Activated B cell treated with CpG ODN at 0.5 μM for 24 hours (primary cell): ENCODE data around the gene PRPF4. TPM values are rescaled to one million over a fixed set of nuclear protein-coding genes. Genes with fewer than 3 reads are reported as not detected.

Experiments used
- ATAC-seq: fragments of 200-7000 bp; cut with Tn5 transposase; one replicate; pipeline ENCODE4 v1.10.0; 2021; ENCODE audit warnings: low read depth, mild to moderate bottlenecking, moderate library complexity
- CTCF ChIA-PET: fragments of 350-600 bp; sonication (Branson Sonifier 250); formaldehyde crosslinking; loops from one replicate; lab custom pipeline; 2021; ENCODE audit warnings: antibody characterized with exemption; lab: Charles Lee
- POLR2A ChIA-PET: fragments of 350-600 bp; sonication (Branson Sonifier 250); formaldehyde crosslinking; loops from one replicate; lab custom pipeline; 2021; ENCODE audit warnings: antibody characterized with exemption; lab: Charles Lee
- DNase-seq: peaks from one replicate; pipeline ENCODE4 v3.0.0; 2022
- H3K27ac Mint-ChIP-seq: one replicate; pipeline ENCODE4 v1.8.0; 2020; ENCODE audit warnings: mixed read lengths
- H3K27me3 Mint-ChIP-seq: one replicate; pipeline ENCODE4 v1.8.0; 2021; ENCODE audit warnings: mixed read lengths
- H3K36me3 Mint-ChIP-seq: one replicate; pipeline ENCODE4 v1.8.0; 2021; ENCODE audit warnings: low read depth, mixed read lengths
- H3K4me1 Mint-ChIP-seq: one replicate; pipeline ENCODE4 v1.8.0; 2021; ENCODE audit warnings: mixed read lengths
- H3K4me3 Mint-ChIP-seq: one replicate; pipeline ENCODE4 v1.8.0; 2020; ENCODE audit warnings: mild to moderate bottlenecking, mixed read lengths
- H3K9me3 Mint-ChIP-seq: one replicate; pipeline ENCODE4 v1.8.0; 2020; ENCODE audit warnings: mixed read lengths
- CTCF ChIP-seq: fragments of 200-600 bp; IDR thresholded peaks from one replicate; pipeline ENCODE4 v1.8.0; 2022; ENCODE audit warnings: antibody characterized with exemption, mild to moderate bottlenecking
- intact Hi-C: fragments of 100-400 bp; cut with micrococcal nuclease; formaldehyde crosslinking; loops from one replicate; pipeline ENCODE4 v1.15.1; 2024
- total RNA-seq: library from RNA; stranded (reverse); gene quantifications from 2 replicates; pipeline ENCODE4 v1.2.3, GENCODE V29; 2022

Gene PRPF4
- total RNA-seq, 1 donor from 2014 or later: 32.8 TPM

GRCh38 chr9:113311961-113312360 lies 36.5 kb downstream of the PRPF4 start:
- intact Hi-C loops: no loop called here
- H3K36me3 Mint-ChIP-seq: no peaks in the 10 kb centered on the region
- POLR2A ChIA-PET: no interaction called here

GRCh38 chr9:113313261-113313660 lies 37.8 kb downstream of the PRPF4 start:
- CTCF ChIA-PET: no interaction called here
- TF ChIP-seq CTCF: no peak
- no peaks in the 10 kb centered on the region for H3K36me3 Mint-ChIP-seq
- peaks cover 1% of the 10 kb centered on the region for H3K27me3 Mint-ChIP-seq
- POLR2A ChIA-PET: no interaction called here
- intact Hi-C loops: no loop called here
- H3K9me3 Mint-ChIP-seq: no peaks in the 10 kb centered on the region
- no peaks in the 10 kb centered on the region for H3K4me1 Mint-ChIP-seq
- no peak overlapping the region for H3K4me3 Mint-ChIP-seq
- ATAC-seq: no peak
- no peak overlapping the region for H3K27ac Mint-ChIP-seq
- DNase-seq: no peak

More at GRCh38 chr9:113311961-113312360, 36.5 kb downstream of the PRPF4 start:
- no peak overlapping the region for H3K27ac Mint-ChIP-seq
- H3K4me3 Mint-ChIP-seq: no peak overlapping the region
- peaks cover 1% of the 10 kb centered on the region for H3K27me3 Mint-ChIP-seq
- CTCF ChIA-PET: interaction anchor here (1.1 to 1.4 kb wide), 2 partner anchors 90 to 134 kb away, joined by 3 read pairs; no protein-coding TSS in a partner anchor
- ATAC-seq: no peak
- no peak for TF ChIP-seq CTCF
- DNase-seq: no peak
- no peaks in the 10 kb centered on the region for H3K9me3 Mint-ChIP-seq
- no peaks in the 10 kb centered on the region for H3K4me1 Mint-ChIP-seq

GRCh38 chr9:113315231-113315630 lies 39.8 kb downstream of the PRPF4 start:
- POLR2A ChIA-PET: no interaction called here
- H3K4me3 Mint-ChIP-seq: no peak overlapping the region
- CTCF ChIA-PET: no interaction called here
- DNase-seq (no peak), ATAC-seq (no peak)
- H3K36me3 Mint-ChIP-seq: no peaks in the 10 kb centered on the region
- peaks cover 1% of the 10 kb centered on the region for H3K27me3 Mint-ChIP-seq
- no peak overlapping the region for H3K27ac Mint-ChIP-seq
- no peaks in the 10 kb centered on the region for H3K4me1 Mint-ChIP-seq
- intact Hi-C loops: no loop called here
- no peak for TF ChIP-seq CTCF
- no peaks in the 10 kb centered on the region for H3K9me3 Mint-ChIP-seq

GRCh38 chr9:113316030-113316429 lies 40.6 kb downstream of the PRPF4 start:
- Mint-ChIP-seq H3K4me3 (no peak overlapping the region), H3K27me3 (peaks cover 1% of the 10 kb centered on the region), H3K36me3 (no peaks in the 10 kb centered on the region), H3K9me3 (no peaks in the 10 kb centered on the region), H3K27ac (no peak overlapping the region), H3K4me1 (no peaks in the 10 kb centered on the region)
- DNase-seq (no peak), ATAC-seq (no peak)
- no peak for TF ChIP-seq CTCF
- ChIA-PET POLR2A (no interaction called here), CTCF (no interaction called here)
- intact Hi-C loops: no loop called here

GRCh38 chr9:113317777-113318176 lies 42.3 kb downstream of the PRPF4 start:
- TF ChIP-seq CTCF: no peak
- DNase-seq (no peak), ATAC-seq (no peak)
- no peak overlapping the region for H3K27ac Mint-ChIP-seq
- CTCF ChIA-PET: no interaction called here
- intact Hi-C loops: no loop called here
- POLR2A ChIA-PET: no interaction called here
- no peaks in the 10 kb centered on the region for H3K9me3 Mint-ChIP-seq
- peaks cover 1% of the 10 kb centered on the region for H3K27me3 Mint-ChIP-seq
- no peak overlapping the region for H3K4me3 Mint-ChIP-seq
- H3K4me1 Mint-ChIP-seq: no peaks in the 10 kb centered on the region
- no peaks in the 10 kb centered on the region for H3K36me3 Mint-ChIP-seq
